ENCODE data around the gene BZW2.

BZW2 gene

DNA sequence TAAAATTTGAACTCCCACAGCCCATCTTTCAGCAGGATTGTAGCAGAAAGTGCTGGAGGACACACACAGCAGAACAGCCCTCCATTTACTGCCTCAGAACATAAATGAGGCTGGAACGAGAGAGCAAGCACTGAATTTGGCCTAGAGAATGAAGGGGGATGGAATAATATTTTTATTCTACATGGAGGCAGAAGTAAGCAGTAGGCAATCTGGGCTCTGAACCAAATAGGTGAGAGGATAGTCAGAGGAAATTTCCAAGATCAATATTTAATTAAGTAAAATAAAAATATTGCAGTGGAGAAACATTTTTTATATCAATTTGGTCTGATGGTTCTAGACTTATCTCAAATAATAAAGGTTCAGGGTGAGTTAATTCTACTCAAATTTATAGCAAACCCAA lies 78.4 kb downstream of the BZW2 start:
- DNase-seq, result no peak

GRCh38 chr7:16726189-16726588 lies 80.2 kb downstream of the BZW2 start:
- no peak for DNase-seq

DNA sequence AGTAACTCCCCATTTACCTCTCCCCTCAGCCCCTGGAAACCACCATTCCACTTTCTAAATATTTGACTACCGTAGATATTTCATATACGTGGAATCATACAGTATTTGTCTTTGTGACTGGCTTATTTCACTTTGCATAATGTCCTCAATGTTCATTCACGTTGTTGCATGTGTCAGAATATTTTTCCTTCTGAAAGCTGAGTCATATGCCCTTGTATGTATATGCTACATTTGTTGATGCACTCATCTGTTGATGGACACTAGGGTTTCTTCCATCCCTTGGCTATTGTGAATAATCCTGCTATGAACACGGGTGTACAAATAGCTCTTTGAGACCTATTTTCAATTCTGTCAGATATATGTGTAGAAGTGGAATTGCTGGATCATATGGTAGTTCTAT lies 81.8 kb downstream of the BZW2 start:
- DNase-seq, result no peak

DNA sequence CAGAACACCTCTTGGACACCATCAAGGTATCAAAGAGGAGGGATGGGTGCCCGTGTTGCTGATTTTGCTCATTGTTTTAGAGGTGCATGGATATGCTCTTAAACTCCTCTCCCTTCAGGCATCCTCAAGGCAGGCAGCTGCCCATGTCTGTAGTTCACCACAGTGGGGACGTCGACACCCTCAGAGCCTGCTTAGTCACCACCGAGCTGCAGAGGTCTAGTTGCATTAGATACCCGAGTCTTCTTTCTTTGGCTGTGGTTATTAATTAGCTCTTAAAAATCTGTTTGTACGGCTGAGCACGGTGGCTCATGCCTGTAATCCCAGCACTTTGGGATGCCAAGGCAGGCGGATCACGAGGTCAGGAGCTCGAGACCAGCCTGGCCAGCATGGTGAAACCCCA lies 82.8 kb downstream of the BZW2 start:
- DNase-seq, result no peak

- DNase-seq, result no peak
Observed at GRCh38 chr7:16729541-16729940, 83.6 kb downstream of the BZW2 start.

- DNase-seq, result no peak
Observed at GRCh38 chr7:16730937-16731336, 85.0 kb downstream of the BZW2 start.

- DNase-seq, result no peak
Observed at GRCh38 chr7:16732828-16733227, 86.8 kb downstream of the BZW2 start.

- DNase-seq, result no peak
Observed at GRCh38 chr7:16734148-16734726, 88.3 kb downstream of the BZW2 start.

DNA sequence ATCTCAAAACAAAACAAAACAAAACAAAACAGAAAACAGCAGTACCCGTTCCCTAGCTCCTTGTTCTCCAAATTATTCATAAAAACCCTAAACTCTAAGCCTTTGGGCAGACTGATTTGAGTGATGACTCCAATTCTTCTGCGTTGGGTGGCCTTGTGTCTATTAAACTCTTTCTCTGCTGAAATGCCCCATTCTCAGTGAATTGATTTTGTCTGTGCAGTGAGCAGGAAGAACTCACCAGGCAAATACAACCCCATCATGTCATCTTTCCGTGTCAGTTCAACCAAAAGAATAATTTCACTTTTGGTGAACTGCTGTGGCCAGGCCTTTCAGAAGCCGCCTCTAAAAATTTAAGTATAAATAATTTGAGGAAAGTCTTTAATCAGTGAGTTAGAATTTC lies 89.0 kb downstream of the BZW2 start:
- no peak for DNase-seq

DNA sequence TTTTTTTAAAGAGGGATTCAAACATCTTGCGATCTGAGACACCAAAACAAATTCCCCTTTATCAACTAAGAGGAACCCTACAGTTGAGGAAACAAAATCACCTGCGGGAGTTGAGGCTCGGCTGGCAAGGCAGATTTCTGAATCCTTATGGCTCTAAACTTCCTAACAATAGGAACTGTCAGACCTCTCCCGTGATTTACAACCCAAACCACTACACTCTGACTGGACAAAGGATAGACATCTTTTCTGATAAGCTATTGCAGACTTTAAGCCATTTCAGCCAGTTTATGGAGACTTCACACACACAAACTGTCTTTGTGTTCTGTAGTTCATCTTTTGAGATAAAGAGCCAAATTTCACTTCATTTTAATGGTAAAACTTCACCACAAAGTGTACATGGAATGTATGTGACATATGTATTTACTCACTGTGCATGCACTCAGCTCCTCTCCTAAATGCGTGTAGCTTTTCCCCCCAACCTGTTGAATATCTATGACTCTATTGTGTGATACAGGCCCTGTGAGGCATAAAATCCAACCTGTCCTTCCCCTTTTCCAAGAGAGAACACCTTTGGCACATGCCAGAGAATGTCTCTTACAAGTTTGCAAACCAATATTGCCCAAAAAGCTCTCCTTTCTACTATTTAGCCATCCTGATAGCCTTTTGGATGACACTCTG lies 92.2 kb downstream of the BZW2 start:
- DNase-seq, result no peak

GRCh38 chr7:16739863-16740622 lies 94.1 kb downstream of the BZW2 start:
- DNase-seq, result no peak

- DNase-seq, result no peak
Observed at GRCh38 chr7:16740623-16740953, 94.6 kb downstream of the BZW2 start.

DNA sequence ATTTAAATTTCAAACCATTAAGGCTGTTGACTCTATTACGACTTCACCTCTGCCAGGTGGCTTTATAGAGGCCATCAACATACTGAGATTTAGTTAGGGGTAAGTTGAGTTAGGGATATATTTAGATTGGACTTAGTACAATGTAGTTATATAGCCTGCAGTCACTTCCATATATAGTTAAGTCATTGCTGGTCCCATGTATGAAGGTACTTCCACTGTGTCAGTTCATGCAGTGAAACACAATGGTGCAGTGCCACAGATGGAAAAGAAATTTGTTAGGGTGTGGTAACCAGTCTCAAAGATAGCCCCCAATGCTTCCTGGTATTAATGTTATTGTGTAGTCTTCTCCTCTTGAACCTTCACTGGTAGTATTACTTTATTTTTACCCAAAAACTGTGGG lies 95.0 kb downstream of the BZW2 start:
- no peak for DNase-seq

- DNase-seq, result no peak
Observed at GRCh38 chr7:16741676-16742075, 95.7 kb downstream of the BZW2 start.

DNA sequence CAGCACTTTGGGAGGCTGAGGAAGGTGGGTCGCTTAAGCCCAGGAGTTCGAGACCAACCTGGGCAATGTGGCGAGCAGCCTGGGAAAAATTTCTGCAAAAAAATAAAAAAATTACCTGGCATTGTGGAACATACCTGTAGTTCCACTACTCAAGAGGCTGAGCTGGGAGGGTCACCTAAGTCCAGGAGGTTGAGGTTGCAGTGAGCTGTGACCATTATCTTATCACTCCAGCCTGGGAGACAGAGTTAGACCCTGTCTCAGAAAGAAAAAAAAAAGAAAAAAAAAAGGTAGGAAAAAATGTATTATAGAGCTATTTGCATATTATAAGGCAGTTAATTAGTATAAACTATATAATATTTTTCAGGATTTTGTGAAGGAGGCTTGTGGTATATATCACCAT lies 96.6 kb downstream of the BZW2 start:
- no peak for DNase-seq

DNA sequence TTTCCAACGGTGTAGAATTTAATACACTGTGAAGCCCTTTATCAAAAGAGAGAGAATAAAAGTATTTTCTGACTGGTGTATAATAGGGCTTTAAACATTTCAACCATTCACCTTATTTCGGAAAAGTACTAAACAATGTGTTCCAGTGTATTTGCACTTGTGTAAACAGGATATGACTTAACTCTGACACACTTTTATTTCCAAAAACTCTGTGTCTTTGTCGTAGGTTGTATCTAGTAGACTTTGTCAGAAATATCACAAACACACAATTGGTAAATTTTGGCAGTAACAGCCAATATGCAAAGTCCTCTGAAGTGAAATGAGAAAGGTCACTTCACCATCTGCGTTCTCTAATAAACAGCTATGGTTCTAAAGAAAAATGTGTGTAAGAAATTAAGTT lies 97.3 kb downstream of the BZW2 start:
- no peak for DNase-seq

DNA sequence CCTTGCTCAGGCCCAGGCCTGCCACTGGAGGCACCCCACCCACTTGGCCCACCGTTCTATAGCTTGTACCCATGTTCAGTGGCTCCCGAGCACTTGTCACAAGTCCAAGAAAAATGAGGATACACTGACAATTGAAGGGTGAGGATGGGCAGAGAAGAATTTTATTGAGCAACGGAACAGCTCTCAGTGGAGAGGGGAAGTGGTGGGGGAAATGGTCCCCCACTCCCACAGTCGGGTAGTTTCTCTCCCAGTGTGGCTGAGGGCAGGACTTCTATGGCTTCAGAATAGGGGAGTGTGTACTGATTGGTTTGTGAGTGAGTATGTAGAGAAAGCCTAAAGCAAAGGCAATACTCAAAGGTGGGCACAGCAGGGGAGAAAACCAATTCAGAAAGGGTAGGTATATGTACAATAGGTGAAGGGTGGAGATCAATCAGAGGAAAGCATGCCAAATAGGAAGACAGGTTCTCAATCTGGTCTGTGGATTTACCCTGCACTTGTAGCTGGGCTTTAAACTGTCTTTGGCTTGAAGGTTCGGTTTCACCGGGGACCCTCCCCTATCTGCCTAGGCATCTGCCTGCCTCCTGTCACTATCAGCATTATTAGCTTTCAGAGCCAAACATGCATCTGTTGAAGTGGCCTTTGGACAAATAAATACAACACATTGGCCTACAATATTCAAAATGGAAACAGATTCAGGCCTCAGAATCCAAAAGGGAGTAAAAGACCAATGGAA lies 98.7 kb downstream of the BZW2 start:
- no peak for DNase-seq

GRCh38 chr7:16745645-16746044 lies 99.7 kb downstream of the BZW2 start:
- no peak for DNase-seq

DNA sequence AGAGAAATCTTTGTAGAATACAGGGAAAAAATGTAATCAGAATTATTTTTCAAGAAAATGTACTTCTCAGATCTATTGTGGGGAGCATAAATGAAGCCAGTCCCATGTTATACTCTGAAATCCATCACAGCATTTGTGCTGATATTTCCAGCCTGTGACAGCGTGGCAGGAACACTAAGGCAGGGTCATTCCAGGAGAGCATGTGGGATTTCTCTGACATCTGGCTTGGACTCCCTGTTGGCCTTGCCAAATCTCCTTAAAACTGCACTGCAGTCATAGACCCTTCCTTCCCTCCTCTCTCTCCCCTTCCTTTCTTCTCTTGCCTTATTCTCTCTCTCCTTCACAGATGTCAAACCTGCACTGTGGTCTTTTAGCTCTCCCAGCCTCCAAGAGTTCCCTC lies 101.1 kb downstream of the BZW2 start:
- no peak for DNase-seq

GRCh38 chr7:16753102-16753931 lies 107.3 kb downstream of the BZW2 start, which contains the start of gene TSPAN13:
Gene TSPAN13 (plus strand): TSS chr7:16753755. CDS start chr7:16753968, 213 bp downstream.
- DNase-seq, result peak in 2 of 4 experiments; percentile 5 to 12

GRCh38 chr7:16753932-16754855 lies 108.2 kb downstream of the BZW2 start:
- DNase-seq, result no peak

Measured in activated CD4-positive, CD25-positive, alpha-beta regulatory T cell (primary cell).